Esophagus muscularis mucosa (tissue), 4 donors: Measurements from ENCODE around the gene OR2H1. TPM values are rescaled to one million over a fixed set of nuclear protein-coding genes. Genes with fewer than 3 reads are reported as not detected.
"Not testable (repeated sequence)": the region's sequence is repeated elsewhere in the genome, so short reads cannot be mapped to it uniquely, and the experiment has no call there.

ENCODE experiments used
- DNase-seq: peaks from one replicate; pipeline ENCODE4 v3.0.0-alpha.2; 2017; ENCODE audit errors: extremely low spot score
- H3K27ac ChIP-seq, 4 donors: fragments of 200-600 bp; sonication (generic); replicated peaks in 1 of 4; 1 replicate in 3 of 4; 2 replicates in 1 of 4; pipeline ENCODE4 v1.5.1; 2016 to 2019; ENCODE audit warnings: mild to moderate bottlenecking in 1 of 4
- H3K27me3 ChIP-seq, 4 donors: fragments of 200-600 bp; sonication (generic); one replicate each; pipeline versions ENCODE4 v1.5.1 to v1.6.0; 2016 to 2019
- H3K36me3 ChIP-seq, 4 donors: fragments of 200-600 bp; sonication (generic); one replicate each; pipeline ENCODE4 v1.5.1; 2016 to 2019
- H3K4me1 ChIP-seq, 4 donors: fragments of 200-600 bp; sonication (generic); one replicate each; pipeline ENCODE4 v1.5.1; 2016 to 2019
- H3K4me3 ChIP-seq, 4 donors: fragments of 200-600 bp; sonication (generic); 1 replicate in 2 of 4; 2 replicates in 2 of 4; pipeline ENCODE4 v1.5.1; 2016 to 2019; ENCODE audit warnings: mild to moderate bottlenecking in 4 of 4, moderate library complexity in 1 of 4
- H3K9me3 ChIP-seq, 4 donors: fragments of 200-600 bp; sonication (generic); 1 replicate in 3 of 4; 2 replicates in 1 of 4; pipeline ENCODE4 v1.5.1; 2016 to 2019
- CTCF ChIP-seq, 3 experiments: fragments of 200-600 bp in 2 of 3; fragments of 450-650 bp in 1 of 3; sonication (generic) in 2 of 3; IDR thresholded peaks; one replicate each; pipeline ENCODE4 v1.5.1; 2017 to 2019; ENCODE audit warnings: antibody characterized with exemption in 3 of 3, mild to moderate bottlenecking in 2 of 3, moderate library complexity in 1 of 3
- EP300 ChIP-seq: sonication (generic); formaldehyde crosslinking; IDR thresholded peaks from one replicate; pipeline ENCODE4 v1.6.1; 2017; ENCODE audit warnings: antibody characterized with exemption
- POLR2A ChIP-seq: fragments of 450-650 bp; IDR thresholded peaks from one replicate; pipeline ENCODE4 v1.6.1; 2017; ENCODE audit warnings: antibody characterized with exemption, moderate library complexity, mild to moderate bottlenecking, low read depth
- POLR2AphosphoS5 ChIP-seq, 2 donors: sonication (generic); formaldehyde crosslinking; IDR thresholded peaks; one replicate each; pipeline ENCODE4 v1.6.1; 2017; ENCODE audit warnings: antibody characterized with exemption in 2 of 2
- WGBS: methylation state at CpG from one replicate; pipeline ENCODE4 v1.1.5; 2018; 5-methylcytosine and 5-hydroxymethylcytosine counted together
- intact Hi-C: fragments of 100-400 bp; cut with DNase I; formaldehyde crosslinking; loops from one replicate; pipeline ENCODE4 v1.15.1; 2023
- total RNA-seq, 4 donors: library from RNA; depleted of rRNA; stranded (reverse); fragments of >200 nt; gene quantifications; one replicate each; pipeline versions ENCODE4 v1.1.0 to v1.2.1, GENCODE V29; 2016

The OR2H1 gene
- total RNA-seq, 4 donors from 2014 or later = not detected

- Histone ChIP-seq H3K27me3 (no peaks in the 10 kb centered on the region), H3K4me1 (no peaks in the 10 kb centered on the region), H3K27ac (no peak overlapping the region), H3K36me3 (no peaks in the 10 kb centered on the region), H3K4me3 (no peak overlapping the region), H3K9me3 (peaks cover 0 to 3% (median 0%) of the 10 kb centered on the region in 4 donors)
- DNase-seq = no peak
- intact Hi-C loops = no loop called here
- 49% methylated on average over 1 of the region's 1 CpG for WGBS
- no peak for TF ChIP-seq POLR2A
- TF ChIP-seq POLR2AphosphoS5 (IDR thresholded peaks at IDR 0.05) = no peak
- no peak for TF ChIP-seq CTCF (IDR thresholded peaks at IDR 0.05)
- TF ChIP-seq EP300 = no peak
Measured at GRCh38 chr6:29425075-29425474, 31.9 kb upstream of the OR2H1 start.

- no peak for DNase-seq
- Histone ChIP-seq H3K27me3 (no peaks in the 10 kb centered on the region), H3K4me1 (no peaks in the 10 kb centered on the region), H3K36me3 (no peaks in the 10 kb centered on the region), H3K9me3 (no peaks in the 10 kb centered on the region), H3K27ac (no peak overlapping the region), H3K4me3 (no peak overlapping the region)
- intact Hi-C loops = no loop called here
- 91% methylated on average over 3 of the region's 3 CpGs for WGBS
- TF ChIP-seq CTCF (IDR thresholded peaks at IDR 0.05) (no peak), POLR2AphosphoS5 (IDR thresholded peaks at IDR 0.05) (no peak), POLR2A (no peak), EP300 (no peak)
Measured at GRCh38 chr6:29426654-29427053, 30.3 kb upstream of the OR2H1 start.

GRCh38 chr6:29436730-29437129, 20.2 kb upstream of the OR2H1 start:
- H3K27ac ChIP-seq, intact Hi-C loops, DNase-seq, H3K4me1 ChIP-seq, H3K36me3 ChIP-seq, H3K9me3 ChIP-seq, H3K4me3 ChIP-seq: not testable (repeated sequence)
- peaks cover 0 to 11% (median 0%) of the 10 kb centered on the region in 4 donors for H3K27me3 ChIP-seq
- WGBS = 72% methylated on average over 18 of the region's 18 CpGs

GRCh38 chr6:29439006-29439405, 17.9 kb upstream of the OR2H1 start, which contains the start of gene OR10C1:
TSS of gene OR10C1 (plus strand) at chr6:29439306. CDS start at chr6:29440016, 710 bp downstream.
- no peak within 1 kb of the TSS for H3K27ac ChIP-seq
- no peaks in the 10 kb centered on the region for H3K36me3 ChIP-seq
- peaks cover 0 to 11% (median 0%) of the 10 kb centered on the region in 4 donors for H3K27me3 ChIP-seq
- no peaks in the 10 kb centered on the region for H3K9me3 ChIP-seq
- intact Hi-C loops = no loop called here
- H3K4me1 ChIP-seq = no peaks in the 10 kb centered on the region
- DNase-seq = no peak
- no peak within 1 kb of the TSS for H3K4me3 ChIP-seq
- TF ChIP-seq POLR2AphosphoS5 (IDR thresholded peaks at IDR 0.05) (no peak), EP300 (no peak), CTCF (IDR thresholded peaks at IDR 0.05) (no peak), POLR2A (no peak)

- Histone ChIP-seq H3K36me3 (no peaks in the 10 kb centered on the region), H3K4me1 (no peaks in the 10 kb centered on the region), H3K27ac (no peak overlapping the region), H3K4me3 (no peak overlapping the region), H3K9me3 (no peaks in the 10 kb centered on the region), H3K27me3 (peaks cover 0 to 11% (median 0%) of the 10 kb centered on the region in 4 donors)
- WGBS = 84% methylated on average over 1 of the region's 1 CpG
- intact Hi-C loops = no loop called here
- TF ChIP-seq POLR2A (no peak), EP300 (no peak), CTCF (IDR thresholded peaks at IDR 0.05) (no peak), POLR2AphosphoS5 (IDR thresholded peaks at IDR 0.05) (no peak)
- DNase-seq = no peak
Measured at GRCh38 chr6:29442719-29443118, 14.2 kb upstream of the OR2H1 start.

GRCh38 chr6:29444031-29444430, 12.9 kb upstream of the OR2H1 start:
- peaks cover 0 to 11% (median 0%) of the 10 kb centered on the region in 4 donors for H3K27me3 ChIP-seq
- WGBS = 75% methylated on average over 1 of the region's 1 CpG
- intact Hi-C loops, H3K4me1 ChIP-seq, H3K27ac ChIP-seq, H3K4me3 ChIP-seq, DNase-seq, H3K36me3 ChIP-seq, H3K9me3 ChIP-seq: not testable (repeated sequence)
